HepG2 (cell line): ENCODE results near the gene SMAD3. TPM values are rescaled to one million over a fixed set of nuclear protein-coding genes. Genes with fewer than 3 reads are reported as not detected.

Experiments
- NFE2L2 ChIP-seq: fragments of 150-350 bp; IDR thresholded peaks from 2 replicates; pipeline ENCODE4 v1.6.1; 2014; ENCODE audit warnings: low read length
- NONO ChIP-seq, 2 experiments: fragments of 450-650 bp in 1 of 2; sonication (generic) in 1 of 2; formaldehyde crosslinking in 1 of 2; IDR thresholded peaks in 1 of 2; conservative IDR thresholded peaks in 1 of 2; 2 replicates each; pipeline versions ENCODE4 v1.6.1 to v1.8.0; 2017 to 2022; ENCODE audit warnings: mild to moderate bottlenecking in 1 of 2, missing genetic modification reagents in 1 of 2, moderate library complexity in 1 of 2
- RXRB ChIP-seq: IDR thresholded peaks from 2 replicates; pipeline ENCODE4 v1.6.1; 2016; ENCODE audit warnings: borderline replicate concordance, missing genetic modification reagents, missing compliant biosample characterization
- SUZ12 ChIP-seq: fragments of 150-350 bp; IDR thresholded peaks from 2 replicates; pipeline ENCODE4 v1.6.1; 2014; ENCODE audit warnings: low read depth, low read length
- ZBED4 ChIP-seq: sonication (generic); formaldehyde crosslinking; IDR thresholded peaks from 2 replicates; pipeline ENCODE4 v1.4.0; 2020; ENCODE audit warnings: missing genetic modification reagents, borderline replicate concordance
- ZNF558 ChIP-seq: sonication (generic); formaldehyde crosslinking; IDR thresholded peaks from 2 replicates; pipeline ENCODE4 v1.9.0; 2022; ENCODE audit warnings: mild to moderate bottlenecking, missing genetic modification reagents, borderline replicate concordance
- ZNF784 ChIP-seq: sonication (generic); formaldehyde crosslinking; IDR thresholded peaks from 2 replicates; pipeline ENCODE4 v1.5.1; 2020; ENCODE audit warnings: missing genetic modification reagents, mild to moderate bottlenecking, borderline replicate concordance
- polyA plus RNA-seq, 8 experiments: library from polyadenylated mRNA; depleted of rRNA in 3 of 8; stranded (reverse) in 7 of 8; unstranded in 1 of 8; fragments of >200 nt; fragmentation: Illumina TruSeq in 4 of 8; extraction: Trizol in 4 of 8; gene quantifications; 2 replicates each; pipeline versions ENCODE4 v1.2.1 to v1.2.3, GENCODE V29; 2011 to 2016; ENCODE audit warnings: low read depth in 4 of 8, missing spikeins in 1 of 8, mixed read lengths in 1 of 8; ENCODE audit not compliant: insufficient read depth in 1 of 8
- total RNA-seq, 5 experiments: library from RNA; depleted of rRNA; stranded (reverse); fragments of >200 nt; fragmentation: Illumina TruSeq; extraction: Trizol; gene quantifications; 2 replicates each; pipeline ENCODE4 v1.2.3, GENCODE V29; 2016; ENCODE audit warnings: low read depth in 1 of 5
- TF ChIP-seq, protein P1 (sequence below): sonication (generic); formaldehyde crosslinking; IDR thresholded peaks from 2 replicates; pipeline ENCODE4 v1.5.0; 2020; ENCODE audit warnings: mild to moderate bottlenecking, missing genetic modification reagents
- TF ChIP-seq, protein P2 (sequence below): sonication (generic); formaldehyde crosslinking; IDR thresholded peaks from 2 replicates; pipeline ENCODE4; 2020; ENCODE audit warnings: missing genetic modification reagents, mild to moderate bottlenecking, borderline replicate concordance
- TF ChIP-seq, protein P3 (sequence below): sonication (generic); formaldehyde crosslinking; IDR thresholded peaks from 2 replicates; pipeline ENCODE4 v1.8.1; 2023; ENCODE audit warnings: mild to moderate bottlenecking, inconsistent platforms, moderate library complexity, missing genetic modification reagents, borderline replicate concordance

The SMAD3 gene
- total and polyA plus RNA-seq, 2 of the 13 experiments (the other 11 are each of a cell fraction or from before 2014, with no cell fraction given): 8.6 to 56.3 TPM

DNA sequence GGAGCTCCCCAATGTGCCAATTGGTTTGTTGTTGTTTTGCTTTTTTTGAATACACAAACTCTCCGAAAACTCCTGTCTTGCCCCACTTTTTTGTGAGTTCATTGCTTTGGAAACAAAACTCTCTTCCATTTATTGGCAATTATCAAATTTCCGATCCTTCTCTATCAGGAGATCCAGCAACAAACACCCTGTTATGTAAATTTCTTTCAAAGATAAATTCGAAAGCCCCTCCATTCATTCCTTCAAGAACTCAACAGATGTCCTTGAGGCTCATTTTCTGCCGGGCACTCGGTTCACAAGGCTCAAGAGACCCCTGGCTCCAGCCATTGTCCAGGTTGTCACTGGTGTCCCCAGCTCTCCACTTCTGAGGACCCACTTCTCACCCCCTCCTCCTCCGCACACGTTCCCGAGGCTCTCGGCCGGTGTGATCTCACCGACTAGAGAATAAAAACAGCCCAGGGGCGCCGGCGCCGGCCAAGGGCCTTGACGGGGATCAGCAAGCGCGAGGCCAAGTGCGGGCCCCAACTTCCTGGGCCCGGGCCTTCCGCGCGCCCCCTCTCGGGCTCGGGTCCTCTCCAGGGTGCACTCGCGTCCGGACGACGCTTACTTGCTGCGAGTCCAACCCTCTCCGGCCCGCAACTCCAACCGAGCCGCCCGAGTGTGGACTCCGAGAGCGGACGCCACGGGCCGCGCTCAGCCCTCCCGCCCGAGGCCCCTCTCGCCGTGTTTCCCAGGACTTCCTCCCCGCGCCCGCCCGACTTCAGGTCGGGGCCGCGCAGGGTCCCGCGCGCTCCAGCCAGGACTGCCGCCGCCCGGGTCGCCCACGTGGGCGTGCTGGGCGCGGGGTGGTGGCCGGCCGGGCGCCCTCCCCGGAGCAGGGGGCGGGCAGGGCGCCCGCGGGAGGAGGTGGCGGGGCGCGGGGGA lies 533 bp upstream of the SMAD3 start (continued):
- TF ChIP-seq, protein P1, sequence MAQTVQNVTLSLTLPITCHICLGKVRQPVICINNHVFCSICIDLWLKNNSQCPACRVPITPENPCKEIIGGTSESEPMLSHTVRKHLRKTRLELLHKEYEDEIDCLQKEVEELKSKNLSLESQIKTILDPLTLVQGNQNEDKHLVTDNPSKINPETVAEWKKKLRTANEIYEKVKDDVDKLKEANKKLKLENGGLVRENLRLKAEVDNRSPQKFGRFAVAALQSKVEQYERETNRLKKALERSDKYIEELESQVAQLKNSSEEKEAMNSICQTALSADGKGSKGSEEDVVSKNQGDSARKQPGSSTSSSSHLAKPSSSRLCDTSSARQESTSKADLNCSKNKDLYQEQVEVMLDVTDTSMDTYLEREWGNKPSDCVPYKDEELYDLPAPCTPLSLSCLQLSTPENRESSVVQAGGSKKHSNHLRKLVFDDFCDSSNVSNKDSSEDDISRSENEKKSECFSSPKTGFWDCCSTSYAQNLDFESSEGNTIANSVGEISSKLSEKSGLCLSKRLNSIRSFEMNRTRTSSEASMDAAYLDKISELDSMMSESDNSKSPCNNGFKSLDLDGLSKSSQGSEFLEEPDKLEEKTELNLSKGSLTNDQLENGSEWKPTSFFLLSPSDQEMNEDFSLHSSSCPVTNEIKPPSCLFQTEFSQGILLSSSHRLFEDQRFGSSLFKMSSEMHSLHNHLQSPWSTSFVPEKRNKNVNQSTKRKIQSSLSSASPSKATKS (CRISPR knock-in tag): no peak
- peak; percentile 74; the same call in 1 of the 2 replicates for TF ChIP-seq ZNF558 (CRISPR knock-in tag)
- TF ChIP-seq, protein P2, sequence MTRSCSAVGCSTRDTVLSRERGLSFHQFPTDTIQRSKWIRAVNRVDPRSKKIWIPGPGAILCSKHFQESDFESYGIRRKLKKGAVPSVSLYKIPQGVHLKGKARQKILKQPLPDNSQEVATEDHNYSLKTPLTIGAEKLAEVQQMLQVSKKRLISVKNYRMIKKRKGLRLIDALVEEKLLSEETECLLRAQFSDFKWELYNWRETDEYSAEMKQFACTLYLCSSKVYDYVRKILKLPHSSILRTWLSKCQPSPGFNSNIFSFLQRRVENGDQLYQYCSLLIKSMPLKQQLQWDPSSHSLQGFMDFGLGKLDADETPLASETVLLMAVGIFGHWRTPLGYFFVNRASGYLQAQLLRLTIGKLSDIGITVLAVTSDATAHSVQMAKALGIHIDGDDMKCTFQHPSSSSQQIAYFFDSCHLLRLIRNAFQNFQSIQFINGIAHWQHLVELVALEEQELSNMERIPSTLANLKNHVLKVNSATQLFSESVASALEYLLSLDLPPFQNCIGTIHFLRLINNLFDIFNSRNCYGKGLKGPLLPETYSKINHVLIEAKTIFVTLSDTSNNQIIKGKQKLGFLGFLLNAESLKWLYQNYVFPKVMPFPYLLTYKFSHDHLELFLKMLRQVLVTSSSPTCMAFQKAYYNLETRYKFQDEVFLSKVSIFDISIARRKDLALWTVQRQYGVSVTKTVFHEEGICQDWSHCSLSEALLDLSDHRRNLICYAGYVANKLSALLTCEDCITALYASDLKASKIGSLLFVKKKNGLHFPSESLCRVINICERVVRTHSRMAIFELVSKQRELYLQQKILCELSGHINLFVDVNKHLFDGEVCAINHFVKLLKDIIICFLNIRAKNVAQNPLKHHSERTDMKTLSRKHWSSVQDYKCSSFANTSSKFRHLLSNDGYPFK (CRISPR knock-in tag): no peak
- TF ChIP-seq NFE2L2: no peak
- TF ChIP-seq ZBED4 (CRISPR knock-in tag): no peak
- TF ChIP-seq, protein P3, sequence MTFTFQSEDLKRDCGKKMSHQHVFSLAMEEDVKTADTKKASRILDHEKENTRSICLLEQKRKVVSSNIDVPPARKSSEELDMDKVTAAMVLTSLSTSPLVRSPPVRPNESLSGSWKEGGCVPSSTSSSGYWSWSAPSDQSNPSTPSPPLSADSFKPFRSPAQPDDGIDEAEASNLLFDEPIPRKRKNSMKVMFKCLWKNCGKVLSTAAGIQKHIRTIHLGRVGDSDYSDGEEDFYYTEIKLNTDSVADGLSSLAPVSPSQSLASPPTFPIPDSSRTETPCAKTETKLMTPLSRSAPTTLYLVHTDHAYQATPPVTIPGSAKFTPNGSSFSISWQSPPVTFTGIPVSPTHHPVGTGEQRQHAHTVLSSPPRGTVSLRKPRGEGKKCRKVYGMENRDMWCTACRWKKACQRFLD: no peak; the same call in 1 of the 2 replicates
- TF ChIP-seq SUZ12: no peak
- no peak for TF ChIP-seq RXRB
- no peak for TF ChIP-seq ZNF784 (CRISPR knock-in tag)
- TF ChIP-seq NONO (IDR thresholded peaks at IDR 0.05): no peak
- TF ChIP-seq NONO (CRISPR knock-in tag; conservative IDR thresholded peaks at IDR 0.05): no peak
